Upper lobe of left lung (tissue), 6 donors: ENCODE results near the gene BLCAP. TPM values are rescaled to one million over a fixed set of nuclear protein-coding genes. Genes with fewer than 3 reads are reported as not detected.

Experiments used
- ATAC-seq, 2 donors: fragments of 200-7000 bp; cut with Tn5 transposase; one replicate each; pipeline ENCODE4 v1.9.1; 2022; ENCODE audit warnings: mild to moderate bottlenecking in 2 of 2, moderate library complexity in 2 of 2; ENCODE audit not compliant: low FRiP score in 2 of 2
- DNase-seq, 2 donors: peaks; one replicate each; pipeline ENCODE4 v3.0.0-alpha.2; 2019 to 2020
- H3K27ac ChIP-seq, 4 donors: fragments of 200-600 bp; sonication (generic); one replicate each; pipeline ENCODE4 v1.5.1; 2016 to 2019
- H3K27me3 ChIP-seq, 4 donors: fragments of 200-600 bp; sonication (generic); one replicate each; pipeline ENCODE4 v1.5.1; 2017 to 2019
- H3K36me3 ChIP-seq, 4 donors: fragments of 200-600 bp; sonication (generic); one replicate each; pipeline ENCODE4 v1.5.1; 2016 to 2019
- H3K4me1 ChIP-seq, 4 donors: fragments of 200-600 bp; sonication (generic); one replicate each; pipeline ENCODE4 v1.5.1; 2018 to 2019
- H3K4me3 ChIP-seq, 4 donors: fragments of 200-600 bp; sonication (generic); one replicate each; pipeline ENCODE4 v1.5.1; 2017 to 2019; ENCODE audit warnings: mild to moderate bottlenecking in 2 of 4, moderate library complexity in 1 of 4
- H3K9me3 ChIP-seq, 4 donors: fragments of 200-600 bp; sonication (generic); one replicate each; pipeline ENCODE4 v1.5.1; 2018 to 2019
- EP300 ChIP-seq, 4 donors: sonication (generic); formaldehyde crosslinking; IDR thresholded peaks; one replicate each; pipeline ENCODE4 v1.5.1; 2017; ENCODE audit warnings: antibody characterized with exemption in 4 of 4, control low read depth in 2 of 4
- POLR2A ChIP-seq, 4 donors: fragments of 450-650 bp; IDR thresholded peaks; one replicate each; pipeline ENCODE4 v1.5.1; 2016 to 2017; ENCODE audit warnings: antibody characterized with exemption in 4 of 4, mild to moderate bottlenecking in 2 of 4
- POLR2AphosphoS5 ChIP-seq, 2 donors: sonication (generic); formaldehyde crosslinking; IDR thresholded peaks; one replicate each; pipeline ENCODE4 v1.5.1; 2017; ENCODE audit warnings: antibody characterized with exemption in 2 of 2
- WGBS, 2 donors: methylation state at CpG; one replicate each; pipeline ENCODE4 v1.1.5; 2017 to 2018; 5-methylcytosine and 5-hydroxymethylcytosine counted together
- total RNA-seq, 6 donors: library from RNA; depleted of rRNA in 4 of 6; stranded (reverse); fragments of >200 nt in 4 of 6; gene quantifications; one replicate each; pipeline versions ENCODE4 v1.1.0 to v1.2.1, GENCODE V29; 2016 to 2021
- TF ChIP-seq, protein P1 (sequence below), 6 experiments: fragments of 450-650 bp in 4 of 6; fragments of 200-600 bp in 2 of 6; sonication (generic) in 2 of 6; IDR thresholded peaks; one replicate each; pipeline ENCODE4 v1.5.1; 2016 to 2019; ENCODE audit warnings: antibody characterized with exemption in 6 of 6
- donor health status: DM: no; HTN: no; CAD: no; lungs with moderate emphysema.
- donor health status: DM: no; HTN: yes; CAD: no; lungs with severe emphysema.

The BLCAP gene
- total RNA-seq, 6 donors from 2014 or later = 53.4 to 79.6 (median 66.6) TPM

DNA sequence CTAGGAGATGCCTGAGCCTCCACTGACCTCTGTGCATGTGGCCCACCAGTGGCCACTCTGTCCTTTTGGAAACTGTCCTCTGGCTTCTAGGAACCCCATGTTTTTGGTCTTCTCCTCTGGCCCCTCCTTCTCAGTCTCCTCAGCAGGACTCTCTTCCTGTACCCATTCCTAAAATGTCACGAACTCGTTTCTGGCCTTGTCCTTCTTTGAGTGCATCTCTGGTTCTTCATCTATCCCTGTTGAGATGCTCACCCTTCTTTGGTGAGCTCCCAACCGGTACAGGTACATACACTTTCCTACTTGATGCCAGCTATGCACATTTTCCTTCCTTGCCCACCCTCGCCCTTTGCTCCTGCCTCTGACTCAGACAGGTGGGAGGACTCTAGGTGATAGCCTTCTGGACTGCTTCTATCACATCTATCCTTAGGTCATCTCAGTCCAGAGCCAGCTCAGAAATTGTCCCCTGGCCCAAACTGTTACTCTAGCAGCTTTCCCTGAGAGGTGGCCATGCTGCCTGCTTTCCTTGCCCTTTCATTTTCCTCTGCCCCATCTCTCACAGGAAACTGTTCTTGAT is 21.4 kb downstream of the BLCAP start:
- H3K27me3 ChIP-seq = no peaks in the 10 kb centered on the region
- no peaks in the 10 kb centered on the region for H3K9me3 ChIP-seq
- ATAC-seq (no peak), DNase-seq (no peak)
- TF ChIP-seq POLR2AphosphoS5 (IDR thresholded peaks at IDR 0.05) = no peak
- no peak for TF ChIP-seq EP300 (IDR thresholded peaks at IDR 0.05)
- no peak for TF ChIP-seq POLR2A (IDR thresholded peaks at IDR 0.05)
- TF ChIP-seq, protein P1, sequence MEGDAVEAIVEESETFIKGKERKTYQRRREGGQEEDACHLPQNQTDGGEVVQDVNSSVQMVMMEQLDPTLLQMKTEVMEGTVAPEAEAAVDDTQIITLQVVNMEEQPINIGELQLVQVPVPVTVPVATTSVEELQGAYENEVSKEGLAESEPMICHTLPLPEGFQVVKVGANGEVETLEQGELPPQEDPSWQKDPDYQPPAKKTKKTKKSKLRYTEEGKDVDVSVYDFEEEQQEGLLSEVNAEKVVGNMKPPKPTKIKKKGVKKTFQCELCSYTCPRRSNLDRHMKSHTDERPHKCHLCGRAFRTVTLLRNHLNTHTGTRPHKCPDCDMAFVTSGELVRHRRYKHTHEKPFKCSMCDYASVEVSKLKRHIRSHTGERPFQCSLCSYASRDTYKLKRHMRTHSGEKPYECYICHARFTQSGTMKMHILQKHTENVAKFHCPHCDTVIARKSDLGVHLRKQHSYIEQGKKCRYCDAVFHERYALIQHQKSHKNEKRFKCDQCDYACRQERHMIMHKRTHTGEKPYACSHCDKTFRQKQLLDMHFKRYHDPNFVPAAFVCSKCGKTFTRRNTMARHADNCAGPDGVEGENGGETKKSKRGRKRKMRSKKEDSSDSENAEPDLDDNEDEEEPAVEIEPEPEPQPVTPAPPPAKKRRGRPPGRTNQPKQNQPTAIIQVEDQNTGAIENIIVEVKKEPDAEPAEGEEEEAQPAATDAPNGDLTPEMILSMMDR (IDR thresholded peaks at IDR 0.05) = no peak
- no peak overlapping the region for H3K4me3 ChIP-seq
- no peaks in the 10 kb centered on the region for H3K4me1 ChIP-seq
- peaks cover 0 to 13% (median 5%) of the 10 kb centered on the region in 4 donors for H3K36me3 ChIP-seq
- no peak overlapping the region for H3K27ac ChIP-seq
- 85 to 89% methylated on average over 4 of the region's 4 CpGs for WGBS, 2 donors

DNA sequence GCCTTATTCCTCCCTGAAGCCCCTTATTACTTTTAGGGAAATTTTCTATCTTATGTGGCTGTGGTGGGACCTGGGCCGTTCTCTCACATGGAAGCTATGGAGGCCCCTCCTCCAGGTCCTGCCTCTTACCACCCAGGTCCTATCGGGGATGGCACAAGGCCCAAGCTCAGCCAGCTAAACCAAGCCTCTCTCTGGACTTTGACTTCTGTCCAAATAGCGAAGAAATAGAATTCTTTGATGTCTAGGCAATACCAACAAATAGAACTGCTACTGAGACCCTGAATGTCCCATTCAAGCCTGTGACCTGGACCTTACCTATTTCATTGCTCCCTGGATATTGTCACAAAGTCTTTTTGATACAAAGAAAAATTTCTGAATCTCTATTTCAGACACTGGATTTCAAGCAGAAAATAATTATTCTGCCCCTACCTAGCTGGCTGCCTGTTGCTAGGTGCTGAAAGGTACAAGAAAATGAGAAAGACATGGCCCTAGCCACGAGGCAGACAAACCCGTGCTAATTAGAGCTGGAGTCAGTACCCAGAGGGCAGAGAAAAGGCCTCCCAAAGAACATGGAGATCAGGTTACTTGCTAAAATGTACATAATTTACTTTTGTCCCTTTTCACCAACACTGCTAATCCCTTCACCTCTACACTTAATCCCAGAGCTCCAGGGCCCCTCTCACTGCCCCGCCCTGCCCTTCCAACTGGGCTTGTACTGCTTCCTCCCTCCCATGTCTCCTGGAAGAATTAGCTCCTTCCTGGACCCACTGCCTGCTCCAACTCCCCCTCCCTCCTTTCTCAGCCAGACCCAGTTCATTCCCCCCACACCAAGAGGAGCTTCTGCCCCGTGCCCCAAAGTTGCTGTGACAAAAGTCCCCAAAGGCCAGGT is 22.2 kb downstream of the BLCAP start:
- no peaks in the 10 kb centered on the region for H3K4me1 ChIP-seq
- TF ChIP-seq POLR2AphosphoS5 (IDR thresholded peaks at IDR 0.05) = no peak
- TF ChIP-seq, protein P1 (IDR thresholded peaks at IDR 0.05) = no peak
- TF ChIP-seq EP300 (IDR thresholded peaks at IDR 0.05) = no peak
- TF ChIP-seq POLR2A (IDR thresholded peaks at IDR 0.05) = no peak
- no peak for ATAC-seq
- H3K27me3 ChIP-seq = no peaks in the 10 kb centered on the region
- no peak overlapping the region for H3K27ac ChIP-seq
- peaks cover 0 to 6% (median 2%) of the 10 kb centered on the region in 4 donors for H3K36me3 ChIP-seq
- no peak overlapping the region for H3K4me3 ChIP-seq
- H3K9me3 ChIP-seq = no peaks in the 10 kb centered on the region
- DNase-seq = no peak
- WGBS, 2 donors = 83 to 87% methylated on average over 7 of the region's 7 CpGs

DNA sequence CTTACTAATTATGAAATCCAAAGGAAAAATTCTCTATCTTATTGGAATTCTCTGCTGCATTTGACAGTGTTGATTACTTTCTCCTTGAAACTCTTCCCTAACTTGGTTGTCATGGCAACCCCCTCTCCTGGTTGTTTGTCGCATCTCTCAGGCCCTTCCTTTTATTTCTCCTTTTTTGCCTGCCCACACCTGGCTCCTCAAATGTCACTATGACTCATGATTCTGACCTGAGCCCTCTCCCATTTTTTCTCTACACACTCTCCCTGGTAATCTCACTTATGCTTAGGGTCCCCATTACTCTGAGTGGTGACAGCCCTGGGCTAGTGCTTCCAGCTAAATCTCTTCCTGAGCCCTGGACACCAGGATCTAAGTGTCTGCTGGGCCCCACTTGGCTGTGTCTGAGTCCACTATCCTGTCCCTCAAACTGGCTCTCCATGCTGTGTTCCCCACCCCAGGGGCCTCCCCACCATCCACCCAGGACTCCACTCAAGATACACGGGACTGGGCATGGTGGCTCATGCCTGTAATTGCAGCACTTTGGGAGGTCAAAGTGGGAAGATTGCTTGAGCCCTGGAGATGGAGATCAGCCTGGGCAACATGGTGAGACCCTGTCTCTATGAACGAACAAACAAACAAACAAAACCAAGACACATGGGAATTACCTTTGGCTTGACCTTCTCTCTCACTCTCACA is 23.1 kb downstream of the BLCAP start:
- Histone ChIP-seq H3K4me1 (no peaks in the 10 kb centered on the region), H3K27me3 (no peaks in the 10 kb centered on the region), H3K4me3 (no peak overlapping the region), H3K9me3 (no peaks in the 10 kb centered on the region), H3K27ac (no peak overlapping the region), H3K36me3 (peaks cover 0 to 6% (median 2%) of the 10 kb centered on the region in 4 donors)
- ATAC-seq = no peak
- DNase-seq = no peak
- no peak for TF ChIP-seq POLR2A (IDR thresholded peaks at IDR 0.05)
- TF ChIP-seq POLR2AphosphoS5 (IDR thresholded peaks at IDR 0.05) = no peak
- TF ChIP-seq EP300 (IDR thresholded peaks at IDR 0.05) = no peak
- 58 to 83% methylated on average over 3 of the region's 3 CpGs for WGBS, 2 donors

GRCh38 chr20:37503256-37503927 is 24.3 kb downstream of the BLCAP start:
- no peak overlapping the region for H3K4me3 ChIP-seq
- no peaks in the 10 kb centered on the region for H3K36me3 ChIP-seq
- 91 to 95% methylated on average over 3 of the region's 3 CpGs for WGBS, 2 donors
- H3K4me1 ChIP-seq = no peaks in the 10 kb centered on the region
- no peaks in the 10 kb centered on the region for H3K27me3 ChIP-seq
- H3K9me3 ChIP-seq = no peaks in the 10 kb centered on the region
- H3K27ac ChIP-seq = no peak overlapping the region
- DNase-seq (no peak), ATAC-seq (no peak)
- TF ChIP-seq POLR2A (IDR thresholded peaks at IDR 0.05) = no peak
- TF ChIP-seq POLR2AphosphoS5 (IDR thresholded peaks at IDR 0.05) = no peak
- no peak for TF ChIP-seq EP300 (IDR thresholded peaks at IDR 0.05)
- TF ChIP-seq, protein P1 (IDR thresholded peaks at IDR 0.05) = no peak

GRCh38 chr20:37502654-37503053 is 25.0 kb downstream of the BLCAP start:
- ATAC-seq = no peak

More at GRCh38 chr20:37502654-37503053, 25.0 kb downstream of the BLCAP start:
- Histone ChIP-seq H3K27ac (no peak overlapping the region), H3K36me3 (no peaks in the 10 kb centered on the region), H3K4me1 (no peaks in the 10 kb centered on the region), H3K27me3 (no peaks in the 10 kb centered on the region), H3K9me3 (no peaks in the 10 kb centered on the region), H3K4me3 (no peak overlapping the region)
- WGBS, 2 donors = 86 to 94% methylated on average over 2 of the region's 2 CpGs
- DNase-seq = no peak
- TF ChIP-seq POLR2A (IDR thresholded peaks at IDR 0.05) (no peak), EP300 (IDR thresholded peaks at IDR 0.05) (no peak), POLR2AphosphoS5 (IDR thresholded peaks at IDR 0.05) (no peak)
- TF ChIP-seq, protein P1 (IDR thresholded peaks at IDR 0.05) = no peak
